MCF 10A (cell line): ENCODE data around the gene MOV10. TPM values are rescaled to one million over a fixed set of nuclear protein-coding genes. Genes with fewer than 3 reads are reported as not detected.

Experiments
- BruUV-seq: library from RNA; stranded (reverse); fragments of 400-500 nt; replicated peaks from 2 replicates; lab custom pipeline; 2021; lab: Mats Ljungman, UMichigan
- CTCF ChIA-PET: fragments of 300-600 bp; sonication (Branson Sonifier 250); formaldehyde crosslinking; extraction: SDS; loops from one replicate; lab custom pipeline; 2021; ENCODE audit warnings: antibody characterized with exemption, inconsistent platforms; lab: Yijun Ruan, JAX
- POLR2A ChIA-PET: fragments of 300-600, 350-650 bp; sonication (Branson Sonifier 250); formaldehyde crosslinking; extraction: SDS; loops from one replicate; lab custom pipeline; 2020; ENCODE audit warnings: antibody characterized with exemption, inconsistent platforms; lab: Yijun Ruan, JAX
- DNase-seq: peaks from one replicate; pipeline ENCODE4 v3.0.0-alpha.2; 2018; ENCODE audit not compliant: unreplicated experiment
- H3K27ac Mint-ChIP-seq: one replicate; pipeline ENCODE4 v1.8.0; 2022; ENCODE audit warnings: mild to moderate bottlenecking, low read depth, mixed read lengths; ENCODE audit not compliant: unreplicated experiment
- H3K27me3 Mint-ChIP-seq: one replicate; pipeline ENCODE4 v1.8.0; 2022; ENCODE audit warnings: mixed read lengths; ENCODE audit not compliant: insufficient read depth, unreplicated experiment
- H3K36me3 Mint-ChIP-seq: one replicate; pipeline ENCODE4 v1.8.0; 2022; ENCODE audit warnings: mild to moderate bottlenecking, moderate library complexity, mixed read lengths; ENCODE audit not compliant: insufficient read depth, unreplicated experiment
- H3K4me1 Mint-ChIP-seq: one replicate; pipeline ENCODE4 v1.8.0; 2022; ENCODE audit warnings: mixed read lengths; ENCODE audit not compliant: insufficient read depth, unreplicated experiment
- H3K4me3 Mint-ChIP-seq: one replicate; pipeline ENCODE4 v1.8.0; 2022; ENCODE audit warnings: mild to moderate bottlenecking, moderate library complexity, mixed read lengths; ENCODE audit not compliant: unreplicated experiment
- H3K9me3 Mint-ChIP-seq: one replicate; pipeline ENCODE4 v1.8.0; 2022; ENCODE audit warnings: mixed read lengths; ENCODE audit not compliant: unreplicated experiment
- CTCF ChIP-seq: fragments of 200-600 bp; IDR thresholded peaks from one replicate; pipeline ENCODE4 v1.8.0; 2022; ENCODE audit warnings: antibody characterized with exemption, mild to moderate bottlenecking; ENCODE audit not compliant: unreplicated experiment
- intact Hi-C: fragments of 100-400 bp; cut with micrococcal nuclease; formaldehyde crosslinking; loops from 2 replicates; pipeline ENCODE4 v1.14.1; 2022
- total RNA-seq: library from RNA; stranded (reverse); gene quantifications from 2 replicates; pipeline ENCODE4 v1.2.3, GENCODE V29; 2022

The MOV10 gene
- total RNA-seq, 1 experiment from 2014 or later, result 55.6 TPM

GRCh38 chr1:112646225-112646624 lies 28.2 kb upstream of the MOV10 start:
- intact Hi-C loops, result no loop called here
- no peaks in the 10 kb centered on the region for H3K9me3 Mint-ChIP-seq
- no peak overlapping the region for H3K4me3 Mint-ChIP-seq
- H3K27ac Mint-ChIP-seq, result peak overlapping the region; percentile 76
- peak; percentile 18 for DNase-seq
- H3K4me1 Mint-ChIP-seq, result peaks cover 9% of the 10 kb centered on the region
- no TSS peak for BruUV-seq
- ChIA-PET CTCF (no interaction called here), POLR2A (interaction anchor here (1.3 to 2.4 kb wide), 3 partner anchors 24 to 27 kb away, joined by 3 to 7 read pairs (median 5); partner anchors contain the start of gene CAPZA1)
- peaks cover 71% of the 10 kb centered on the region for H3K36me3 Mint-ChIP-seq
- H3K27me3 Mint-ChIP-seq, result no peaks in the 10 kb centered on the region
- TF ChIP-seq CTCF, result no peak

- H3K4me3 Mint-ChIP-seq, result no peak overlapping the region
- no peak for TF ChIP-seq CTCF
- intact Hi-C loops, result no loop called here
- no peaks in the 10 kb centered on the region for H3K9me3 Mint-ChIP-seq
- POLR2A ChIA-PET, result interaction anchor here (0.6 to 2.8 kb wide), 6 partner anchors 8 to 137 kb away, joined by 3 to 8 read pairs (median 4); partner anchors contain the start of gene ST7L
- H3K36me3 Mint-ChIP-seq, result peaks cover 87% of the 10 kb centered on the region
- H3K27me3 Mint-ChIP-seq, result no peaks in the 10 kb centered on the region
- no peak overlapping the region for H3K27ac Mint-ChIP-seq
- CTCF ChIA-PET, result interaction anchor here (0.5 to 3.9 kb wide), 6 partner anchors 18 to 82 kb away, joined by 3 to 22 read pairs (median 4); partner anchors contain the start of gene MOV10
- DNase-seq, result no peak
- peaks cover 2% of the 10 kb centered on the region for H3K4me1 Mint-ChIP-seq
- no TSS peak for BruUV-seq
These were observed 23.3 kb upstream of the MOV10 start for GRCh38 chr1:112651205-112651604.

GRCh38 chr1:112665857-112666256 lies 8.6 kb upstream of the MOV10 start:
- H3K27me3 Mint-ChIP-seq, result no peaks in the 10 kb centered on the region
- peaks cover 95% of the 10 kb centered on the region for H3K36me3 Mint-ChIP-seq
- intact Hi-C loops, result no loop called here
- DNase-seq, result no peak
- no peaks in the 10 kb centered on the region for H3K9me3 Mint-ChIP-seq
- no TSS peak for BruUV-seq
- H3K27ac Mint-ChIP-seq, result no peak overlapping the region
- CTCF ChIA-PET, result interaction anchor here (0.6 kb wide), 1 partner anchor 24 kb away, joined by 4 read pairs; no protein-coding TSS in a partner anchor
- no peaks in the 10 kb centered on the region for H3K4me1 Mint-ChIP-seq
- H3K4me3 Mint-ChIP-seq, result no peak overlapping the region
- no peak for TF ChIP-seq CTCF
- POLR2A ChIA-PET, result interaction anchor here (2.9 kb wide), 1 partner anchor 9 kb away, joined by 23 read pairs; the partner anchor contains the start of gene MOV10

- H3K4me1 Mint-ChIP-seq, result no peaks in the 10 kb centered on the region
- no peak overlapping the region for H3K27ac Mint-ChIP-seq
- POLR2A ChIA-PET, result interaction anchor here (0.5 kb wide), 1 partner anchor 26 kb away, joined by 3 read pairs; no protein-coding TSS in a partner anchor
- DNase-seq, result no peak
- CTCF ChIA-PET, result no interaction called here
- H3K27me3 Mint-ChIP-seq, result no peaks in the 10 kb centered on the region
- no TSS peak for BruUV-seq
- intact Hi-C loops, result no loop called here
- H3K36me3 Mint-ChIP-seq, result peaks cover 95% of the 10 kb centered on the region
- H3K4me3 Mint-ChIP-seq, result no peak overlapping the region
- TF ChIP-seq CTCF, result no peak
- H3K9me3 Mint-ChIP-seq, result no peaks in the 10 kb centered on the region
These were observed 7.5 kb upstream of the MOV10 start for GRCh38 chr1:112666946-112667345.
